ENCODE measurements around the gene PTCSC3.

- TF ChIP-seq CTCF (IDR thresholded peaks at IDR 0.05) (no peak), POLR2A (IDR thresholded peaks at IDR 0.05) (no peak)
Measured at GRCh38 chr14:36151335-36151734, 25.2 kb downstream of the PTCSC3 start.

All from body of pancreas (tissue), 4 donors.